Keratinocyte (primary cell): ENCODE data around the gene RPIA. TPM values are rescaled to one million over a fixed set of nuclear protein-coding genes. Genes with fewer than 3 reads are reported as not detected.

Experiments
- DNase-seq: peaks from one replicate; pipeline ENCODE4 v3.0.0-alpha.2; 2011; ENCODE audit warnings: low read depth, missing footprints, low spot score
- FAIRE-seq: peaks from 2 replicates; lab custom pipeline; 2011; peaks lifted over from hg19 to GRCh38; lab: Jason Lieb, UNC
- H2AFZ ChIP-seq: 2 replicates; pipeline ENCODE4 v1.6.0; 2012; ENCODE audit warnings: low read length, control low read depth, inconsistent platforms; ENCODE audit not compliant: control insufficient read depth
- H3K27ac ChIP-seq: 2 replicates; pipeline ENCODE4 v1.5.1; 2011; ENCODE audit warnings: low read length; ENCODE audit not compliant: control insufficient read depth, insufficient read depth
- H3K27me3 ChIP-seq: 3 replicates; pipeline ENCODE4 v1.6.0; 2011; ENCODE audit warnings: low read length; ENCODE audit not compliant: control insufficient read depth, insufficient read depth; ENCODE audit errors: extremely low read depth
- H3K36me3 ChIP-seq, 2 experiments: 2 replicates in 1 of 2; 3 replicates in 1 of 2; pipeline ENCODE4 v1.5.1; 2011; ENCODE audit warnings: low read length in 2 of 2, mild to moderate bottlenecking in 1 of 2; ENCODE audit not compliant: control insufficient read depth in 2 of 2, insufficient read depth in 2 of 2; ENCODE audit errors: extremely low read depth in 1 of 2
- H3K4me1 ChIP-seq: 3 replicates; pipeline ENCODE4 v1.5.1; 2011; ENCODE audit warnings: low read length; ENCODE audit not compliant: control insufficient read depth, insufficient read depth; ENCODE audit errors: extremely low read depth
- H3K4me2 ChIP-seq: 3 replicates; pipeline ENCODE4 v1.6.0; 2011; ENCODE audit warnings: low read depth, low read length; ENCODE audit not compliant: control insufficient read depth, insufficient read depth; ENCODE audit errors: extremely low read depth
- H3K4me3 ChIP-seq, 3 experiments: fragments of 200-600 bp in 1 of 3; sonication (generic) in 1 of 3; 2 replicates in 2 of 3; 3 replicates in 1 of 3; pipeline ENCODE4 v1.5.1; 2011 to 2016; ENCODE audit warnings: low read length in 3 of 3, mild to moderate bottlenecking in 3 of 3, control low read depth in 2 of 3, inconsistent platforms in 1 of 3, low read depth in 1 of 3, mixed read lengths in 1 of 3, mixed run types in 1 of 3, moderate library complexity in 1 of 3; ENCODE audit not compliant: control insufficient read depth in 2 of 3, insufficient read depth in 2 of 3; ENCODE audit errors: extremely low read depth in 1 of 3
- H3K79me2 ChIP-seq: 2 replicates; pipeline ENCODE4 v1.6.0; 2012; ENCODE audit warnings: low read length; ENCODE audit not compliant: control insufficient read depth, insufficient read depth
- H3K9ac ChIP-seq: 3 replicates; pipeline ENCODE4 v1.6.0; 2011; ENCODE audit warnings: low read length; ENCODE audit not compliant: control insufficient read depth, insufficient read depth; ENCODE audit errors: extremely low read depth
- H3K9me1 ChIP-seq: 3 replicates; pipeline ENCODE4 v1.6.0; 2011; ENCODE audit warnings: low read length; ENCODE audit not compliant: control insufficient read depth, insufficient read depth; ENCODE audit errors: extremely low read depth
- H3K9me3 ChIP-seq: 2 replicates; pipeline ENCODE4 v1.5.1; 2012; ENCODE audit warnings: low read depth, low read length; ENCODE audit not compliant: control insufficient read depth
- H4K20me1 ChIP-seq: 3 replicates; pipeline ENCODE4 v1.6.0; 2011; ENCODE audit warnings: low read length; ENCODE audit not compliant: control insufficient read depth, insufficient read depth; ENCODE audit errors: extremely low read depth
- EZH2 ChIP-seq: IDR thresholded peaks from one replicate; pipeline ENCODE4 v1.6.1; 2012; ENCODE audit warnings: inconsistent platforms, mild to moderate bottlenecking, low read length, moderate library complexity
- dilution Hi-C: fragments of 300-500 bp; cut with MboI; formaldehyde crosslinking; loops from one replicate; pipeline ENCODE4 v1.7.0; 2020; ENCODE audit warnings: low sequenced_read_pairs; ENCODE audit not compliant: extremely low pct_ligation_motif_present
- polyA plus RNA-seq, 5 experiments: library from polyadenylated mRNA; depleted of rRNA in 3 of 5; stranded (reverse) in 3 of 5; stranded (forward) in 1 of 5; unstranded in 1 of 5; fragments of >200 nt; gene quantifications; 1 replicate in 1 of 5; 2 replicates in 3 of 5; 3 replicates in 1 of 5; pipeline versions ENCODE4 v1.2.1 to v1.2.3, GENCODE V29; 2011 to 2012; ENCODE audit warnings: missing spikeins in 2 of 5, low read depth in 1 of 5, low replicate concordance in 1 of 5
- TF ChIP-seq, protein P1 (sequence below), 3 experiments: IDR thresholded peaks in 1 of 3; conservative IDR thresholded peaks in 1 of 3; optimal IDR thresholded peaks in 1 of 3; 2 replicates in 2 of 3; 3 replicates in 1 of 3; pipeline versions ENCODE3 to v1.5.1; 2011; ENCODE audit warnings: low read length in 3 of 3, mild to moderate bottlenecking in 3 of 3, moderate library complexity in 2 of 3, control low read depth in 1 of 3, inconsistent platforms in 1 of 3; ENCODE audit not compliant: insufficient read depth in 2 of 3; ENCODE audit errors: extremely low read depth in 1 of 3

RPIA gene
- polyA plus RNA-seq, 1 donor (not counting 4 experiments of a cell fraction or from before 2014, with no cell fraction given): 11.4 TPM

DNA sequence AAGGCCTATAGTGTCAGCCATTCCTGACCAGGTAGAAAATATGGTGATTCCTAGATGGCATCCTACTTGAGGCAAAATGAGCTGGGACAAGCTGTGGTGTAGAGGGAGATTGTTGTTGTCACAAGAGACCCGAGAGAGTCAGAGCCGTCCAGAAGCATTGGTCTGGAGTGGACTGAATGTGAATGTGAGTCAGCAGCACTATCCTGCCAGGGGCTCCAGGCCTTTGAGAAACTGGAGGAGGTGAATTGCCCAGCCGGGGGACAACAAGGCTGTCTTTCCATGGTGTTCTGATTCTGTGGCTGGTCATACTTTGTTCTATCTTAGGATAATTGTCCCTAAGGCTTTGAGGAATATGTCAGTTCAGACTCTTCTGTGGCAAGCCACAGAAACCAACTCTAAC lies 34.8 kb upstream of the RPIA start:
- no peaks in the 10 kb centered on the region for H3K27me3 ChIP-seq
- dilution Hi-C loops: no loop called here
- H3K27ac ChIP-seq: no peak overlapping the region
- no peaks in the 10 kb centered on the region for H4K20me1 ChIP-seq
- FAIRE-seq (no peak), DNase-seq (no peak)
- H3K4me1 ChIP-seq: peaks cover 24% of the 10 kb centered on the region
- no peaks in the 10 kb centered on the region for H3K79me2 ChIP-seq
- TF ChIP-seq, protein P1, sequence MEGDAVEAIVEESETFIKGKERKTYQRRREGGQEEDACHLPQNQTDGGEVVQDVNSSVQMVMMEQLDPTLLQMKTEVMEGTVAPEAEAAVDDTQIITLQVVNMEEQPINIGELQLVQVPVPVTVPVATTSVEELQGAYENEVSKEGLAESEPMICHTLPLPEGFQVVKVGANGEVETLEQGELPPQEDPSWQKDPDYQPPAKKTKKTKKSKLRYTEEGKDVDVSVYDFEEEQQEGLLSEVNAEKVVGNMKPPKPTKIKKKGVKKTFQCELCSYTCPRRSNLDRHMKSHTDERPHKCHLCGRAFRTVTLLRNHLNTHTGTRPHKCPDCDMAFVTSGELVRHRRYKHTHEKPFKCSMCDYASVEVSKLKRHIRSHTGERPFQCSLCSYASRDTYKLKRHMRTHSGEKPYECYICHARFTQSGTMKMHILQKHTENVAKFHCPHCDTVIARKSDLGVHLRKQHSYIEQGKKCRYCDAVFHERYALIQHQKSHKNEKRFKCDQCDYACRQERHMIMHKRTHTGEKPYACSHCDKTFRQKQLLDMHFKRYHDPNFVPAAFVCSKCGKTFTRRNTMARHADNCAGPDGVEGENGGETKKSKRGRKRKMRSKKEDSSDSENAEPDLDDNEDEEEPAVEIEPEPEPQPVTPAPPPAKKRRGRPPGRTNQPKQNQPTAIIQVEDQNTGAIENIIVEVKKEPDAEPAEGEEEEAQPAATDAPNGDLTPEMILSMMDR (optimal IDR thresholded peaks at IDR 0.05 in 1 of 3, IDR thresholded peaks at IDR 0.05 in 1 of 3, conservative IDR thresholded peaks at IDR 0.05 in 1 of 3; ENCODE audit: extremely low read depth in 1 of 3, insufficient read depth in 2 of 3, low read length in 3 of 3): no peak
- TF ChIP-seq EZH2: no peak
- H3K36me3 ChIP-seq: no peaks in the 10 kb centered on the region
- H3K9ac ChIP-seq: no peak overlapping the region
- no peak overlapping the region for H3K4me2 ChIP-seq
- no peaks in the 10 kb centered on the region for H3K9me3 ChIP-seq
- H2AFZ ChIP-seq: no peak overlapping the region
- H3K9me1 ChIP-seq: no peaks in the 10 kb centered on the region
- no peak overlapping the region for H3K4me3 ChIP-seq

DNA sequence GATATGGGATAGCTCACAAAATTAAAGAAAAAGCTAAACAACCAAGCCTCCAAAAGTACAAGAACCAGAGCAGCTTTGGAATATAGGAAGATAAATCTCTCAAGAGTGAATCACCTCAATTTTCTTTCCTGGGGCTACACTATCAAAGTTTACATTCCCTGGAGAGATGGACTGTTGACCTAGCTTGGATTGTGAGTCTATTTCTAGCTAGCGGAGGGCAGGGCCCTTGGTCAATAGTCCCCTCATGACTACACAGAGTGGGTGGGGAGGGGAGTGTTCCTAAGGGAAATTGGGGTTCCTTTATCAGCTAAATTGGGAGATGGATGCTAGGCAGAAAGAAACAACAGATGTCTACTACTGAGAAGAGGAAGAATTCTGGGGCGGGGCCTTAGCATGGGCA lies 34.3 kb upstream of the RPIA start:
- no peaks in the 10 kb centered on the region for H3K36me3 ChIP-seq
- no peak for FAIRE-seq
- DNase-seq: no peak
- no peak overlapping the region for H3K4me3 ChIP-seq
- no peaks in the 10 kb centered on the region for H3K9me3 ChIP-seq
- H2AFZ ChIP-seq: no peak overlapping the region
- H3K27ac ChIP-seq: no peak overlapping the region
- H3K27me3 ChIP-seq: no peaks in the 10 kb centered on the region
- no peaks in the 10 kb centered on the region for H3K79me2 ChIP-seq
- H3K9ac ChIP-seq: no peak overlapping the region
- TF ChIP-seq, protein P1 (optimal IDR thresholded peaks at IDR 0.05 in 1 of 3, IDR thresholded peaks at IDR 0.05 in 1 of 3, conservative IDR thresholded peaks at IDR 0.05 in 1 of 3; ENCODE audit: extremely low read depth in 1 of 3, insufficient read depth in 2 of 3, low read length in 3 of 3): no peak
- no peak for TF ChIP-seq EZH2
- H4K20me1 ChIP-seq: no peaks in the 10 kb centered on the region
- peaks cover 24% of the 10 kb centered on the region for H3K4me1 ChIP-seq
- no peak overlapping the region for H3K4me2 ChIP-seq
- no peaks in the 10 kb centered on the region for H3K9me1 ChIP-seq
- dilution Hi-C loops: no loop called here
